ENCODE results near the gene FBP1.

DNA sequence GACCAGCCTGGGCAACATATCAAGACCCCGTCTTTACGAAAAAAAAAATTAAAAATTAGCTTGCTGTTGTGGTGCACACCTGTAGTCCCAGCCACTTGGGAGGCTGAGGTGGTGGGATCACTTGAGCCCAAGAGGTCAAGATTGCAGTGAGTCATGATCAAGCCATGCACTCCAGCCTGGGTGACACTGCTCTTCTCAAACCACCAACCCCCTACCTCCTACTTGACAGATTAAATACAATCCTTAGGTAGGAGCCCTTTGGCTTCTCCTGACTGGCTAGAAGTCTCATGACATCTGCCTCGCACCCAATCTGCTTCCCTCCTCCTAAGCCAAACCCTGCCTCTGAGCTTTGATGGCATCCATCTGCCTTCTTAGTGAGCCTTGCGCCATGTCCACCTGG is 11.6 kb upstream of the FBP1 start:
- no peak for TF ChIP-seq ZC3H10 (CRISPR knock-in tag; IDR thresholded peaks at IDR 0.05)
- TF ChIP-seq, protein P1, sequence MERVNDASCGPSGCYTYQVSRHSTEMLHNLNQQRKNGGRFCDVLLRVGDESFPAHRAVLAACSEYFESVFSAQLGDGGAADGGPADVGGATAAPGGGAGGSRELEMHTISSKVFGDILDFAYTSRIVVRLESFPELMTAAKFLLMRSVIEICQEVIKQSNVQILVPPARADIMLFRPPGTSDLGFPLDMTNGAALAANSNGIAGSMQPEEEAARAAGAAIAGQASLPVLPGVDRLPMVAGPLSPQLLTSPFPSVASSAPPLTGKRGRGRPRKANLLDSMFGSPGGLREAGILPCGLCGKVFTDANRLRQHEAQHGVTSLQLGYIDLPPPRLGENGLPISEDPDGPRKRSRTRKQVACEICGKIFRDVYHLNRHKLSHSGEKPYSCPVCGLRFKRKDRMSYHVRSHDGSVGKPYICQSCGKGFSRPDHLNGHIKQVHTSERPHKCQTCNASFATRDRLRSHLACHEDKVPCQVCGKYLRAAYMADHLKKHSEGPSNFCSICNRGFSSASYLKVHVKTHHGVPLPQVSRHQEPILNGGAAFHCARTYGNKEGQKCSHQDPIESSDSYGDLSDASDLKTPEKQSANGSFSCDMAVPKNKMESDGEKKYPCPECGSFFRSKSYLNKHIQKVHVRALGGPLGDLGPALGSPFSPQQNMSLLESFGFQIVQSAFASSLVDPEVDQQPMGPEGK (CRISPR knock-in tag; IDR thresholded peaks at IDR 0.05; ENCODE audit: borderline replicate concordance) = no peak
- TF ChIP-seq, protein P2, sequence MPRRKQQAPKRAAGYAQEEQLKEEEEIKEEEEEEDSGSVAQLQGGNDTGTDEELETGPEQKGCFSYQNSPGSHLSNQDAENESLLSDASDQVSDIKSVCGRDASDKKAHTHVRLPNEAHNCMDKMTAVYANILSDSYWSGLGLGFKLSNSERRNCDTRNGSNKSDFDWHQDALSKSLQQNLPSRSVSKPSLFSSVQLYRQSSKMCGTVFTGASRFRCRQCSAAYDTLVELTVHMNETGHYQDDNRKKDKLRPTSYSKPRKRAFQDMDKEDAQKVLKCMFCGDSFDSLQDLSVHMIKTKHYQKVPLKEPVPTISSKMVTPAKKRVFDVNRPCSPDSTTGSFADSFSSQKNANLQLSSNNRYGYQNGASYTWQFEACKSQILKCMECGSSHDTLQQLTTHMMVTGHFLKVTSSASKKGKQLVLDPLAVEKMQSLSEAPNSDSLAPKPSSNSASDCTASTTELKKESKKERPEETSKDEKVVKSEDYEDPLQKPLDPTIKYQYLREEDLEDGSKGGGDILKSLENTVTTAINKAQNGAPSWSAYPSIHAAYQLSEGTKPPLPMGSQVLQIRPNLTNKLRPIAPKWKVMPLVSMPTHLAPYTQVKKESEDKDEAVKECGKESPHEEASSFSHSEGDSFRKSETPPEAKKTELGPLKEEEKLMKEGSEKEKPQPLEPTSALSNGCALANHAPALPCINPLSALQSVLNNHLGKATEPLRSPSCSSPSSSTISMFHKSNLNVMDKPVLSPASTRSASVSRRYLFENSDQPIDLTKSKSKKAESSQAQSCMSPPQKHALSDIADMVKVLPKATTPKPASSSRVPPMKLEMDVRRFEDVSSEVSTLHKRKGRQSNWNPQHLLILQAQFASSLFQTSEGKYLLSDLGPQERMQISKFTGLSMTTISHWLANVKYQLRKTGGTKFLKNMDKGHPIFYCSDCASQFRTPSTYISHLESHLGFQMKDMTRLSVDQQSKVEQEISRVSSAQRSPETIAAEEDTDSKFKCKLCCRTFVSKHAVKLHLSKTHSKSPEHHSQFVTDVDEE (CRISPR knock-in tag; IDR thresholded peaks at IDR 0.05) = no peak
- TF ChIP-seq CREB5 (CRISPR knock-in tag; IDR thresholded peaks at IDR 0.05; ENCODE audit: low read depth) = no peak
- TF ChIP-seq ZNF8 (CRISPR knock-in tag; IDR thresholded peaks at IDR 0.05) = no peak

All from SK-N-SH treated with all-trans-retinoic acid at 6 μM for 48 hours (cell line).